GM18858 (cell line): ENCODE results near the gene DIPK1A.
"Not testable (repeated sequence)": the region's sequence is repeated elsewhere in the genome, so short reads cannot be mapped to it uniquely, and the experiment has no call there.

Experiments
- ATAC-seq: cut with Tn5 transposase; IDR thresholded peaks from one replicate; pipeline ENCODE4 v1.9.1; 2021; ENCODE audit not compliant: unreplicated experiment

Gene DIPK1A

GRCh38 chr1:92921031-92922023, 39.9 kb downstream of the DIPK1A start:
- no peak for ATAC-seq

- no peak for ATAC-seq
Measured at GRCh38 chr1:92916899-92917298, 44.4 kb downstream of the DIPK1A start.

- ATAC-seq: no peak
Measured at GRCh38 chr1:92915547-92915946, 45.7 kb downstream of the DIPK1A start.

- no peak for ATAC-seq
Measured at GRCh38 chr1:92913093-92913819, 48.0 kb downstream of the DIPK1A start.

- no peak for ATAC-seq
Measured at GRCh38 chr1:92910081-92910480, 51.2 kb downstream of the DIPK1A start.

GRCh38 chr1:92909321-92909720, 51.9 kb downstream of the DIPK1A start:
- ATAC-seq: no peak

GRCh38 chr1:92907949-92908684, 53.1 kb downstream of the DIPK1A start:
- ATAC-seq: no peak

GRCh38 chr1:92903765-92904164, 57.5 kb downstream of the DIPK1A start:
- no peak for ATAC-seq

- ATAC-seq: no peak
Measured at GRCh38 chr1:92902406-92902744, 58.9 kb downstream of the DIPK1A start.

- no peak for ATAC-seq
Measured at GRCh38 chr1:92901699-92902405, 59.4 kb downstream of the DIPK1A start.

- ATAC-seq: no peak
Measured at GRCh38 chr1:92901126-92901525, 60.1 kb downstream of the DIPK1A start.

- ATAC-seq: no peak
Measured at GRCh38 chr1:92900539-92900938, 60.7 kb downstream of the DIPK1A start.

- ATAC-seq: no peak
Measured at GRCh38 chr1:92899780-92900179, 61.5 kb downstream of the DIPK1A start.

GRCh38 chr1:92898053-92898452, 63.2 kb downstream of the DIPK1A start:
- ATAC-seq: not testable (repeated sequence)

GRCh38 chr1:92887465-92887864, 73.8 kb downstream of the DIPK1A start:
- no peak for ATAC-seq

- ATAC-seq: no peak
Measured at GRCh38 chr1:92886886-92887419, 74.3 kb downstream of the DIPK1A start.

- ATAC-seq: no peak
Measured at GRCh38 chr1:92884195-92884594, 77.1 kb downstream of the DIPK1A start.

- no peak for ATAC-seq
Measured at GRCh38 chr1:92883297-92883696, 78.0 kb downstream of the DIPK1A start.

- ATAC-seq: no peak
Measured at GRCh38 chr1:92882819-92883218, 78.4 kb downstream of the DIPK1A start.

GRCh38 chr1:92881391-92881790, 79.9 kb downstream of the DIPK1A start:
- no peak for ATAC-seq
